ENCODE data around the gene BCS1L.
"Not testable (repeated sequence)": the region's sequence is repeated elsewhere in the genome, so short reads cannot be mapped to it uniquely, and the experiment has no call there.

Gene BCS1L

GRCh38 chr2:218671654-218672566, 12.4 kb downstream of the BCS1L start, which contains the start of the genes RNF25 and STK36:
TSS of gene RNF25 (minus strand) at chr2:218672002. CDS start at chr2:218671970, 32 bp downstream.
TSS of gene STK36 (plus strand) at chr2:218672086. CDS start at chr2:218672830, 744 bp downstream.
- TF ChIP-seq, protein P1, sequence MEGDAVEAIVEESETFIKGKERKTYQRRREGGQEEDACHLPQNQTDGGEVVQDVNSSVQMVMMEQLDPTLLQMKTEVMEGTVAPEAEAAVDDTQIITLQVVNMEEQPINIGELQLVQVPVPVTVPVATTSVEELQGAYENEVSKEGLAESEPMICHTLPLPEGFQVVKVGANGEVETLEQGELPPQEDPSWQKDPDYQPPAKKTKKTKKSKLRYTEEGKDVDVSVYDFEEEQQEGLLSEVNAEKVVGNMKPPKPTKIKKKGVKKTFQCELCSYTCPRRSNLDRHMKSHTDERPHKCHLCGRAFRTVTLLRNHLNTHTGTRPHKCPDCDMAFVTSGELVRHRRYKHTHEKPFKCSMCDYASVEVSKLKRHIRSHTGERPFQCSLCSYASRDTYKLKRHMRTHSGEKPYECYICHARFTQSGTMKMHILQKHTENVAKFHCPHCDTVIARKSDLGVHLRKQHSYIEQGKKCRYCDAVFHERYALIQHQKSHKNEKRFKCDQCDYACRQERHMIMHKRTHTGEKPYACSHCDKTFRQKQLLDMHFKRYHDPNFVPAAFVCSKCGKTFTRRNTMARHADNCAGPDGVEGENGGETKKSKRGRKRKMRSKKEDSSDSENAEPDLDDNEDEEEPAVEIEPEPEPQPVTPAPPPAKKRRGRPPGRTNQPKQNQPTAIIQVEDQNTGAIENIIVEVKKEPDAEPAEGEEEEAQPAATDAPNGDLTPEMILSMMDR (IDR thresholded peaks at IDR 0.05; ENCODE audit: insufficient read depth, low read depth, low read length, missing control alignments) = no peak
- H3K4me3 ChIP-seq (ENCODE audit: low read depth, low read length) = peak within 1 kb of the TSS; percentile 91
- peak; percentile 90 for DNase-seq (ENCODE audit: low read depth)

GRCh38 chr2:218679119-218679518, 19.6 kb downstream of the BCS1L start:
- TF ChIP-seq, protein P1 (IDR thresholded peaks at IDR 0.05; ENCODE audit: insufficient read depth, low read depth, low read length, missing control alignments) = no peak

DNA sequence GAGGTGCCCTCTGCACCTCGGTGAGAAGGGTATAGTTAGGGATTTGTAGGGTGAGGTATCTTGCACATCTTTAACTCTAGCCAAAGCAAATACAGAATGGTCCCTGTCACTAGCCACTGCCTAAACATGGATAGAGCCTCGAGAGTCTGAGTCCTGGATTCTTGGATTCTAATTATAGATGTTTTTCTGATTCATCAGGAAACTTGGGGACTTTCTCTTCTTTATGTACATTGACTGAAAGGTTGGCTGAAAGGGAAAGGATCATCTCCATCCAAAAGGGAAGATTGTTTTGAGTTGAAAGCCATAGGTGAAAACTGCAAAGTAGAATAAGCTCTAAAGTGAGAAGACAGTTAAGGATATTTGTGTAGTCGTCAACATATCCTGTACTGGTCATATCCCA, 20.6 kb downstream of the BCS1L start:
- TF ChIP-seq, protein P1 (IDR thresholded peaks at IDR 0.05; ENCODE audit: insufficient read depth, low read depth, low read length, missing control alignments) = no peak

More at GRCh38 chr2:218679119-218679518, 19.6 kb downstream of the BCS1L start:
- H3K4me3 ChIP-seq (ENCODE audit: low read depth, low read length) = no peak overlapping the region
- no peak for DNase-seq (ENCODE audit: low read depth)

DNA sequence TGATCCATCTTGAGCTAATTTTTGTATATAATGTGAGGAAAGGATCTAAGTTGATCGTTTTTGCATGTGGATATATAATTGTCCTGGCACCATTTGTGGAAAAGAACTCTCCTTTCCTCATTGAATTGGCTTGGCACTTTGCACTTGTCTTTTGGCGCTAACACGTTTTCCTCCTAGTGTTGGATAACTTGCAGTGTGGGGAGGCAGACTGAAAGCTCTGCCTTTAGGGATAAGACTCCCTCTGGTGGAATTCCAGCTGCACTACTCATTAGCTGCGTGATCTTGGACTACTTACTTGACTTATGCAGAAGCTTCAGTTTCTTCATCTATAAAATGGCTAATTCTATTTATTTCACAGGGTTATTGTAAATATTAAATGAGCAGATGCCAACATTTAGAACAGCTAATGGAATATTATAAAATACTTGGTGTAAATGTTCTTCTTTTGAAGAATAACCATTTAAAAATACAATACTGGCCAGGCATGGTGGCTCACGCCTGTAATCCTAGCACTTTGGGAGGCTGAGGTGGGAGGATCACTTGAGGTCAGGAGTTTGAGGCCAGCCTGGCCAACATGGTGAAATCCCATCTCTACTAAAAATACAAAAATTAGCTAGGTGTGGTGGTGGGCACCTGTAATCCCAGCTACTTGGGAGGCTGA, 28.0 kb downstream of the BCS1L start:
- peak; percentile 61 for DNase-seq (ENCODE audit: low read depth)
- H3K4me3 ChIP-seq (ENCODE audit: low read depth, low read length) = not testable (repeated sequence)
- TF ChIP-seq, protein P1 (IDR thresholded peaks at IDR 0.05; ENCODE audit: insufficient read depth, low read depth, low read length, missing control alignments) = peak; percentile 53

More for the DNA sequence above, 20.6 kb downstream of the BCS1L start:
- no peak for DNase-seq (ENCODE audit: low read depth)
- H3K4me3 ChIP-seq (ENCODE audit: low read depth, low read length) = no peak overlapping the region

- no peak overlapping the region for H3K4me3 ChIP-seq (ENCODE audit: low read depth, low read length)
- TF ChIP-seq, protein P1 (IDR thresholded peaks at IDR 0.05; ENCODE audit: insufficient read depth, low read depth, low read length, missing control alignments) = no peak
- no peak for DNase-seq (ENCODE audit: low read depth)
These were observed 31.8 kb downstream of the BCS1L start for GRCh38 chr2:218691234-218691633.

DNA sequence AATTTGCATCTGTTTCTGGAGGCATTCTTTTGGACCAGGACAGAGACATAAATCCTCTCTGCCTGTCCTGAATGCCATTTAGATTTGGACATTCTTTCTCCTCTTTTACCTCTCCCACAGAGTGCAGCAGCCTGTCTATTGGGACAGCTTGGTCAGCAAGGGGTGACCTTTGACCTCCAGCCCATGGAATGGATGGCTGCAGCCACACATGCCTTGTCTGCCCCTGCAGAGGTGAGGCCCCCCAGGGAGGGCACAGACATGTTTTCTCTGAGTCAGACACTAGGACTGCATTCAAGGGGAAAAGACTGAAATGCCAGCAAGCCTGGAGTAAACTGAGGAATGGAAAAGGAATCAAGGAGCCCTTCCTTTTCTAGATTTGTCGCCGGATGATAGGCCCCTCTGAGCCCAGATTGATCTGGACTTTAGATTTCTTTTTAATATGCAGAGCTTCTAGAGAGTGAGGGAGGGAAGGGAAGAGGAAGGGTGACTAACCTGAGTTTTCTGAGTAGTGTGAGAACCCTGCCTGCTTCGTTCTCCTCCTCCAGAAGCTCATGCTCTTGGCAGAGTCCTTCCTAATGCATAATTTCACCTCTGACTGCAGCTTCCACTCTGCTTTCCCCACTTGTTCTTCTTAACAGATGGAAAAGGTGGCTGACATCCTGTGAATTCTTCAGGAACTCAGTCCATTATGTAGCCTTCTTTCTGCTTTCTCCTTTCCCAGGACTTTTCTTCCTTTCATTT, 35.1 kb downstream of the BCS1L start:
- TF ChIP-seq, protein P1 (IDR thresholded peaks at IDR 0.05; ENCODE audit: insufficient read depth, low read depth, low read length, missing control alignments) = no peak
- H3K4me3 ChIP-seq (ENCODE audit: low read depth, low read length) = no peak overlapping the region
- DNase-seq (ENCODE audit: low read depth) = no peak

Data from GM12865 (cell line).